HG03095 (cell line): Measurements from ENCODE around the gene DAPK2.

Source experiments
- ATAC-seq: cut with Tn5 transposase; IDR thresholded peaks from one replicate; pipeline ENCODE4 v1.9.1; 2021; ENCODE audit warnings: moderate library complexity; ENCODE audit not compliant: unreplicated experiment

Gene DAPK2

DNA sequence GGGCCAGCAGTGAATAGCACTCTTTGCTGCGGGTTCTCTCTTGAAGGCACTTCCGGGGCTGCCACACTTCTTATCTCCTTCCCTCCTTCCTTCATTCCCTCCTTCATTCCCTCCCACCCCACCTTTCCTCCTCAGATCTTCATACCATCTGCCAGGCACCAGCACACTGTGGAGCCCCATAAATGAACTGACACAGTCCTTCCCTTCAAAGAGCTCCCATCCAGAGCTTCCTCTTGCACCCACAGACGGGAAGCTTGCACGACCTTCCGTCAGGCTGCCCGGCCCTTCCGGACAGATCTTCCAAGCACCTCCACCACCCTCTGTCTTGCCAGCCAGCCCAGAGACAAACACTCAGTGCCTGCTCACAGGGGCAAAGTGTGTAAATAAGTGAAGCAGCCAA is 147.1 kb downstream of the DAPK2 start:
- no peak for ATAC-seq

DNA sequence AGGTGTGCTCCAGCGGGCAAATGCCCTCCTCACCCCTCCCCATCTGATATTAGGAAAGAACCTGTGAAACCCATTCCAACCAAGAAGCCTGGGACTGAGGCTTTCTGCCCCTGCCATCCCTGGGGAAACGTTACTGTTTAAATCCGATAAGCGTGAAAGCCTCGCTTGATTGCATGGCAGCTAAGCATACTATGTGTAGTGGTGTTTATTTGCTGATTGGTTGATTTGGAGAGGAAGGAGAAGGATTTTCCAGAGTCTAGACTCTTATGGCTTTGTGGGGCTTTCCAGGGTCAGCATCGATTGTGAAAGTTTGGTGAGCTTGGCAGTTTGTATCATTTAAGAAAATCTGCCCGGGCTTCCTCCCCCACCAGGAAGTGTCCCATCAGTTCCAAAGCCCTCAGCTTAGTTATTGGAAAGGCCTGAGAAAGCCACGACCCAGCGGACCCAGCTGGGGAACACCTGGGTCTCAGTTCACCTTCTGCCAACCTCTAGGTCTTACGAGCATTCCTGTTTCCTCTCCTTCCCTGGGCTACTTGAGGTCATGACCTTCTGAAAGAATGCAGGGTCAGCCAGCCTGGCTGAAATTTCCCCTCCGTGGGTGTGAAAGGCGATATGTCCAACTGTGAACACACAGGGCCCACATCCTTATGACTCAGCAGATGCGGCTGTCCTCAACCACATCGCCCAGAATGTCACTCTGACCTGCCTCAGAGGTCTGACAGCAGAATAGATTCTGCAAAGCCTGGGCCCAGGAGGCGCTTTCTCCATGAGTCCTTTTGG is 149.8 kb downstream of the DAPK2 start:
- peak; percentile 68 for ATAC-seq

- no peak for ATAC-seq
These were observed 150.5 kb downstream of the DAPK2 start for GRCh38 chr15:63895787-63896218.

- ATAC-seq: no peak
These were observed 151.1 kb downstream of the DAPK2 start for GRCh38 chr15:63895194-63895593.

- no peak for ATAC-seq
These were observed 151.7 kb downstream of the DAPK2 start for GRCh38 chr15:63894662-63894949.

- no peak for ATAC-seq
These were observed 152.2 kb downstream of the DAPK2 start for GRCh38 chr15:63893866-63894661.

DNA sequence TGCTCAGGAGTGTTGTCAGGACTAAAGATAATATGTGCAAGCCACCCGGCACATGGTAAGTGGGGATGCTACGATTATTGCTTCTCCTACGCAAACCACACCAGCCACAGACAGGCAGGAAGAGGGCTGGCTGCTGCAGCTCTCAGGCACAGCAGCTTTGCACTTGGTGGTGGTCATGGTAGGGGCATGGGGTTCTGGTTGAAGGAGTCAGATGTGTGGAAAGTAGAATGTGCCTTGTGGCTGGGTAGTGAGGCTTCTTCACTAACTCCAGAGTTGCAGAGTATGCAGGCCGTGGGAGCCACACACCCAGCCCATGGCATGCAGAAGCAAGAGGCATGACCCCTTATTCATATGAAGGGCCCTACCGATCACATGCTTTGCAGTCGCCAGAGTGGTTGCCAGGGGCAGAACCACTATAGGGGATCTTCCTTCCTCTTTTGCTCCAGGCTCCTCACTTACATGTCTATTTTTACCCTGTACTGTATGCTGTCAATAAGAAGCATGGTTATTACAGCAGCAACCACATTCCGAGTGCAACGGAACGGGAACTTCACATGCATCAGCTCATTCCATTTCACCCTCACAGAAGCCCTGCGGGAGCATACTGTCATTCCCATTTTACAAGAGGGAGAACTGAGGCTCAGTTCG is 153.4 kb downstream of the DAPK2 start:
- ATAC-seq: no peak

DNA sequence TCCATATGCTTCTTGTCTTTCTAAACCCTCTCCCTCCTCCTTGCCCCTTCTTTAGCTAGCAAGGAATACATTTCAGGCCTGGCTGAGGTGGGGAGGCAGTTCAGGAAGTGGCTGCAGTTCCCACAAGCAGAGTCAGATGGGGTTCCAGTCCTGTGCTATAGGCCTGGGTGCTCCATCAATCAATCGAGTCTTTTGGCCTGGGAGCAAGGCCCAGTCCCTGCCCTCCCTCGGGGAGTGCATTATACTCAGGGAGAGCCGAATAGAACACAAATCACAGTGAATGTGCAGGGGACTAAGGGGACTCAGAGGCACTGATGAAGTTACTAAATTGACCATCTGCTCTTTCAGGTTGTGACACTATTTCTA is 154.5 kb downstream of the DAPK2 start:
- no peak for ATAC-seq

GRCh38 chr15:63891079-63891767 is 155.1 kb downstream of the DAPK2 start:
- no peak for ATAC-seq

DNA sequence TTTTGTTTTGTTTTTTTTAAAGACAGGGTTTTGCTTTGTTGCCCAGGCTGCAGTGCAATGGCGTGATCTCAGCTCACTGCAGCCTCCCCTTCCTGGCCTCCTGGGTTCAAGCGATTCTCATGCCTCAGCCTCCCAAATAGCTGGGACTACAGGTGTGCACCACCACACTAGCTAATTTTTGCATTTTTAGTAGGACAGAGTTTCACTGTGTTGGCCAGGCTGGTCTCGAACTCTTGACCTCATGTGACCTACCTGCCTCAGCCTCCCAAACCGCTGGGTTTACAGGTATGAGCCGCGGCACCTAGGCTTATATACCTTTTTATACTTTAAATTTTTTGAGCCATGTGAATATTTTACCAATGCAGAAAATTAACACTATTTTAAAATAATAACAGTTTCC is 155.7 kb downstream of the DAPK2 start:
- ATAC-seq: no peak

DNA sequence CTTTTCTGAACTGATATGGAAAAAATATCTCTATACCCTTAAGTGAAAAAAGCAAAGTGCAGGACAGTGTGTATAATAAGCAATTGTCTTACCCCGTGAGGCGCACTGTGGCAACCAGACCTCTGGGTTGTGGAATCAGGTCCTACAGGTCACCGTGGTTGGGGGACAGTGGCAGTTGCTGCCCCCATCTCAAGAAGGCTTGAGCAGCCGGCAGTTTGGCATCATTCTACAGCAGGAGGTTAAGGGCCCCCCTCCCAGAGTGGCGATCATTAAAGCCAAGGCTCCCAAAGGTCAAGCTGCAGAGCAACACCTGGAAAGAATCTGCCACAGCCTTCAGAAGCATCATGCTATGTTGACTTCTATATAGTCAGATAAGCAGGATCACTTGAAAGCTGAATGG is 156.5 kb downstream of the DAPK2 start:
- no peak for ATAC-seq

DNA sequence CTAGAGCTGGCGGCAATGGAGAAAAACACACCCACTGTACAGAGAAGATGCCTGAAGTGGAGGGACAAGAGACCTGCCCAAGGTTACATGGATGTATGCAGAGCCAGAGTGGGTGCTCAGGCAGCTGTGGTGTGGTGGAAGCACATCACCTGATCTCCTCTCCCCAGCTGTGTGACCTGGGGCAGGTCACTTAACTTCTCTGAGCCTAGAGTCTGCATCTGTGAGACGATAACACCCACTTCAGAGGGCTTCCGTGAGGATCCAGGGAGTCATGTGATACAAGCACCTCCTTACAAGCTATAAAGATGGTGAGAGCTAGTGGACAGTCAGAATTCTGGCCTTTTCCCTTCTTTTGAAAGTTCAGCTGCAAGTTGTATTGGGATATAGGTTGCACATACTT is 157.5 kb downstream of the DAPK2 start:
- ATAC-seq: no peak

DNA sequence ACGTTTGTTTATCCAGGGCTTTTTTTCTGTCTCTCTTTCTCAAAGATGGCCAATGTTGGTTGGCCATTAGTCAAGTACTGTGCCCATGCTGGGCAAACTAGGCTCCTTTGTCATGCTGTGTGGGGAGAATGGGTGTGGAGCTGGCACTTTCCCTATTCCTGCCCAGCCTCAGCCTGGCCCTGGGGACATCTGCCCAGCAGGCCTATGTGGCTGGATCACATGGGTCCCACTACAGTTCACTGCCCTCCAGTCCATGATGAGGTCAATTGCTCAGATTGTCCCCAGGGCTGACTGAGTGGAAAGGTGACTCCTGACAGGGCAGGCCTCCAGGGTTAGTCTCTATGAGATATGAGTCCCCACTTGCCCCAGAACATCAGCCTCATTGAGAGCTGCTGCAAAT is 158.1 kb downstream of the DAPK2 start:
- no peak for ATAC-seq

DNA sequence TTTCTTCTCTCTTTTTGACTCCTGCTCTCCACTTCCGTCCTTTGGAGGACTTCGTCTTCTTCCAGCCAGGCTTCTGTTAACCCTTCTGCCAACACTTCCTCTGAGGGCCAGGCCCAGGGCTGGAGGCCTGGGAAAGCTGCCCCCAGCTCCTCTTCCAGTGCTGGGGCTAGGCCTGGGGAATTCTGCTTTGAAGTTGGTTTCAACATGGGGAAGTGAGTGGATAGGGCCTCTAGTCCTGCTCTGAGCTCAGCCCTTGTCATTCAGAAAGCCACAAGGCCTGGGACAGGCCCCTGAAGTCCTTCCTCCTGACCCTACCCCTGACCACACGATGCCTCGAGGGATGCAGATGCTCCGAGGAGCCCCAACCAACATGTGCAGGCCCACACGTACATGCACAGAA is 158.7 kb downstream of the DAPK2 start:
- ATAC-seq: no peak

DNA sequence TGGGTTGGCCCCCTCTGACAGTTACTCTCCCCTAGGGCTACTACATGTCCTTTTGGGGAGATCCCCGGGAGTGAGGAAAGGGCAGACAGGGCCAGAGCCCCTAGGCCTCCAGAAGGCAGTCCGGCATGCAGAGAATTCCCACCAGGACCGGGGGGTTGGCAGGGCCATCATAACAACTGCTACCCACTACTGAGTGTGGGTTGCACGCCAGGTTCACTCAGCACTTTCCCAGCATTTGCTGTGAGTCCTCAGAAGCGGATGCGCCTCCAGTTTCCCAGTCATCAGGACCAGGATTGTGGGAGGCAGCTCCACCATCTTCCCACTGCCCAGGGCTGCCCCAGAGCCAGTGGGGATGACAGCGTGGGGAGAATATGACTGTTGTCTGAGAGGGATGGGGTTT is 161.3 kb downstream of the DAPK2 start:
- ATAC-seq: no peak

- no peak for ATAC-seq
These were observed 164.9 kb downstream of the DAPK2 start for GRCh38 chr15:63881431-63881830.

DNA sequence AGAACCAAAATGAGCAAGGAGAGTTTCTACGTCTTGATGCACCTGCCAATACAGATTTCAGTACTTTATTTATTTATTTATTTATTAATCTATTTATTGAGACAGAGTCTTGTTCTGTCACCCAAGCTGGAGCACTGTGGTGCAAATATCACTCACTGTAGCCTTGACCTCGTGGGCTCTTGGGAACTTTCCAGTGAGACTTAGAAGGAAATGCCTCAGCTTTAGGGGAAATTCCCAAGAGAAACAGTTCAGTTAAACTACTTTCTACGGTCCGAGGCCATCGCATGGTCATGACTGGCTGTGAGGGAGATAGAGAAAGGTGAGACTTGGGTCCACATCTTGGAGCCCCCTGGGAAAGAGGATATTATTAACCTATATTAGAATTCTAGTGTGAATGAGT is 165.5 kb downstream of the DAPK2 start:
- ATAC-seq: no peak

DNA sequence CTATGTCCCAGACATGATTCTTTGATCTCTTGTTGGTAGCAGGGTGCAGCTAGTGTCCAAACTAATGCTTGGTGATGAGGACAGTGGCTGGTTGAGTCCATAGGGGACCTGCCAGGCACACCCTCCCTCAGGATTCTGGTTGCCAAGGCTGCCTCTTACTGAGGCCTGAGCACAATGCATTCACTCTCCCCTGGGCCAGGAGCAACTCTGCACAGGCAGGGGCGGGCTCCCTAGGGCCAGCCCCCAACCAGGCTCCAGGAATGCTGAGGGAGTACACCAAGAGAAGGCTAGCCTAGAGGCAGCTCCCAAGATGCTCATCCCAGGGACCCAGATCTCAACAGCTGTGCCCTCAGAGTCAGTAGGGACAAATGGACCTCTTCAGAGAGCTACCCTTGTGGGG is 166.3 kb downstream of the DAPK2 start:
- ATAC-seq: no peak

GRCh38 chr15:63879211-63879610 is 167.1 kb downstream of the DAPK2 start:
- ATAC-seq: no peak

DNA sequence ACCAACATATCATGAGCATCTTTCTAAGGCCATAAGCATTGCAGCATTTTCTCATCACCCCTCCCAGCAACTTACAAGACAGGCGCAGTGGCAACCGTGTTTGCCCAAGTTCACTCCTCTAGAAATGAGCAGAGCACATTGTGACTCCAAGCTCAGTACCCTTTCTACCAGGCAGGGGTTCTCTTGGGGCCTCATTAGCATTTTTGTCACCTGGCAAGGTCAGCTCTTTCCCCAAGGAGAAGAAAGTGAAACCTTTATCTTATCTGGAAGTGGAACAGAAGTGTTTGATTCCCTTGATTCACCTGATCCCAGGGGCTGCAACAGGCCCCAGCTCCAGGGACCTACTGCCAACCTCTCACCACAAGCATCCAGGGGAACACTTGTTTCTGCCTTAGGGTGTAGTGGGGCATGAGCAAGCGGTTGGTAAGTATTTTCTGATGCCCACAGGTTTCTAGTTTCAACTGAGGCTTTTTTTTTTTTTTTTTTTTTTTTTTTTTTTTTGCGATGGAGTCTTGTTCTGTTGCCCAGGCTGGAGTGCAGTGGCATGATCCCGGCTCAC is 168.5 kb downstream of the DAPK2 start:
- ATAC-seq: no peak

GRCh38 chr15:63876085-63876662 is 170.1 kb downstream of the DAPK2 start:
- no peak for ATAC-seq
